ELR (cell line): Measurements from ENCODE around the gene DBH.
"Not testable (repeated sequence)": the region's sequence is repeated elsewhere in the genome, so short reads cannot be mapped to it uniquely, and the experiment has no call there.

Experiments
- DNase-seq: peaks from one replicate; pipeline ENCODE4 v3.0.0-alpha.2; 2015; ENCODE audit warnings: low read depth

The DBH gene

DNA sequence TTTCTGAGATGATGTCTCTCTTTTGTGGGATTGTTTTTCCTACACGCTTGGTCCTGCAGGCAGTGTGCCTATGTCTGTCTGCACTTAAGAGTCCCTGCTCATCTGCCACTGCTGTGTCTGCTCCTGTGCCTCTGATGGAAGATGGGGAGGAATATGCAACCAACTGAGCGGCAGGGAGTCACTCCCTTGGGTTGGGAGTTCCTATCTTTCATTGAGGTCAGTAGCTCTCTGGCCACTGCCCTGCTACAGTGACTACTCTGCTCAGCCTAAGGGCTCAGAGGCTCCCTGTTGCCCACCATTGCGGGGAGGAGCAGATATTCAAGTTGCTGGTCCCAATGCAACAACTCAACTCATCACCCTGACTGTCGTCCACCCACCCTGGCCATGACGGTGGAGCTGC is 13.6 kb upstream of the DBH start:
- no peak for DNase-seq

DNA sequence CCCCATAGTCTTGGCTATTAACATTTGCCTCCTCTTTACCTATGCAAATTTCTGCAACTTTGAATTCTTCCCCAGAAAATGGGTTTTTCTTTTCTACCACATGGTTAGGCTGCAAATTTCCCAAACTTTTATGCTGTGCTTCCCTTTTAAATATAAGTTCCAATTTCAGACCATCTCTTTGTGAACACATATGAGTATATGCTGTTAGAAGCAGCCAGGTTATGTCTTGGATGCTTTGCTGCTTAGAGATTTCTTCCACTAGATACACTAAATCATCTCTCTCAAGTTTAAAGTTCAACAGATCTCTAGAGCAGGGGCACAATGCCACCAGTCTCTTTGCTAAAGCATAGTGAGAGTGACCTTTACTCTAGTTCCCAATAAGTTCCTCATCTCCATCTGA is 10.2 kb upstream of the DBH start:
- DNase-seq: not testable (repeated sequence)

GRCh38 chr9:133627341-133627740 is 8.8 kb upstream of the DBH start:
- no peak for DNase-seq

GRCh38 chr9:133628766-133629165 is 7.4 kb upstream of the DBH start:
- no peak for DNase-seq

DNA sequence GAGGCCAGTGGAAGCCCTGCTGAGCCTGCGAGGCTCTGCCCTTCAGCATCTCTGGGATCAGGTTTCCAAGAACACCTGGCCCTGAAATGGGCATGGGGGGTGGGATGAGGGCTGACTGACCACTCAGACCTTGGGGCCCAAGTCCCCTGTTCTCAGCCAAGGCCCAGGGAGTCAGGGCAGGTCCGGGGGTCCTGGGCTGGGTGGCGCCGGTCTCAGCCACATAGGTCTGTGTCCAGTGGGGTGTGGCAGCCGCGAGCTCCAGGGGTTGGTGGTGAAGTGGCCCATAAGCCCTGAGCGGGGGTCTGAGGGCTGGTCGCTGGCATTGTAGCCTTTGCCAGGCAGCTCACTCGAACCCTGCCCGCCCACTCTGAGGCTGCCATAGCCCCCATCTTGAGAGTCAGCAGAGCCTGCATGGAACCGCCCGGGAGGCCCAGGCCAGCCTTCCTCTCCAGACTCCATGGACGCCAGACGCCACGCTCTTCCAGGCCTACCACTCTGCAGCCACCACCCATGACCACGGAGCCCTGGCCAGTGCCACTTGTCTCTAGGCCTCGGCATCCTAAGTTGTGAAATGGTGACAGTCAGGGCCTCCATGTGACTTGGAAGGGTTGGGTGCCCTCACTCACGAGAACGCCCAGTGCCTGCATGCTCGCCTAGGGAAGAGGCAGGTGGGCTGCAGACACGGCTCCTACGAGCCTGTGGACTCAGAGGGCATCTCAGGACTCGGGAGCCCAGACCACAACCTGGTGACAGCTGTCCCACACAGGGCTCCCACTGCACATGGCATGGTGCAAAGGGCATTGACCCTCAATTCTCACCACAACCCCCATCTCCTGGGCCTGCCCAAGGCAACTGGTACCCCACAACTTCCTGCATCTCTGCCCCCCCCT is 6.7 kb upstream of the DBH start:
- no peak for DNase-seq

DNA sequence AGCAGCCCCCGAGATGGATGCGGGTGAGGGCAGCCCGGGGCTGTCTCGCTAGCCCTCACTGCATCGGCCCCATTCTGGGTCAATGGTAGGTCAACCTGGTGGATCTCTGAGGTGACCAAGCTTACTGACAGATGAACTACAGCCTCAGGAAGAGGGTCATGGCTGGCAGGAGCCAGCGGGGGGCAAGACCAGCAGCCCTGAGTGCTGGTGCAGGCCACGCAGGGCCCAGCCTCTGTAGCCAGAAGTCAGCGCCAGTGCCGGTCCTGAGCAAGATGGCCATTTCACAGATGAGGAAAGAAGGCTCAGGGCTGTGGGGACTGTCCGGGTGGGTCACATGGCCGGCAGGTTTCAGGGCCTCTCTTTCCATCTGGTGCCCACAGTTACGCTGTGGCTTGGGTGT is 5.1 kb upstream of the DBH start:
- DNase-seq: no peak

DNA sequence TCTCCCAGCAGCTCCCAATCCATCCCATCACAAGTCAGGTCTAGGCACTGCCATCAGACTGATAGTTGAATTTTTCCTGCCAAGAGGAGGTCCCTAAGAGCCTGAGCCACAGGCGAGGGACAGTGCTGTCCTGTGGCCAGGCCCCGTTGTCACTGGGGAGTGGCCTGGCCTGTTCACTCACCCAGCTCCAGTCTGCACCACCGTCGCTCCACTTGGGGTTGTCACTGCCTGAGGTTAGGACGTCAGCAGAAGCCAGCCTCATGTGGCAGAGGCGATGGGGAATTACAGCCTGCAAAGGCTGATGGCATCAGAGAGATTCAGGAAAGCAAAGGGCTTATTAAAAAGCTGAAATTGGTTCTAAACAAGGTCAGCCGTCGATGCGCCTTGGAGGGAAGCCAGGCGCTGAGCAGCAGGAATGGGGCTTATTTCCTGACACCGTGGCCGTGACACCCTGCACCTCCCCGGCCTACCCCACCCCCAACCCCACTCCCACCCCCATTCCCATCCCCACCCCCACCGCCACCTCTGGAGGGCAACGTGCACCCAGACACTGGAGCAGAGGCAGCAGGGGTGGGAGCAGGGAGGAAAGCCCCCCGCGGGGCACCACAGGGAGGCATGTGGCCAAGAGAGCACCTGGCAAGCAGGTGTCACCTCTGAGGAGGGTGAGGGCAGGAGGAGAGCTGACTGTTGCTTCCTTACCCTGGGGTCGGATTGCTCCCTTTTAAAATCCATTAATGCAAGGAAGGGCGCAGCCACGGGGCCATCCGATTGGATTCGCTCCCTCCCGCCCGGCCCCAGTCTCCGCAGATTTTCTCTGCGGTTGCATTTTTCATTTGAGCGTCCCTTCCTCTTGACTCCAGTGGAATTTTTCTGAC is 3.1 kb upstream of the DBH start:
- DNase-seq: no peak

GRCh38 chr9:133633681-133634080 is 2.5 kb upstream of the DBH start:
- DNase-seq: no peak

GRCh38 chr9:133634081-133634691 is 2.0 kb upstream of the DBH start:
- no peak for DNase-seq

DNA sequence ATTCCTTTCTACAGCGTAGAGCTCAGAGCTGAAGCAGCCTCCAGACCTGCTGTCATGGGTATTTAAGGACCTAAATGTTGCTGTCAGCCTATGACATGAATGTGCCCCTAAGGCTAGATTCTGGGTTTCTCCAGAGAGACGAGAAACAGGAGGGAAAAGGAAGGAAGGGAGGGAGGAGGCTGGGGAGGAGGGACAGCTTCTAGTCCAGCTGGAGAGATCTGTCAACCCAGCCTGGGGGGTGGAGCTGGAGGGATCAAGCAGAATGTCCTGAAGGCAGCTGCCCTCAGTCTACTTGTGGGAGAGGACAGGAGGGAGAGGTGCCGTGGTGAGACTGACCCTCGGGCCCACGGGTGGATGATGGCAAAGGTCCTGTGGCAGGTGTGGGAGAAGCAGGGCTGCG is 1.1 kb upstream of the DBH start:
- no peak for DNase-seq

- DNase-seq: no peak
Observed at GRCh38 chr9:133636902-133637301, 739 bp downstream of the DBH start.

- no peak for DNase-seq
Observed at GRCh38 chr9:133637451-133638055, 1.4 kb downstream of the DBH start.

- DNase-seq: no peak
Observed at GRCh38 chr9:133638076-133638475, 1.9 kb downstream of the DBH start.

GRCh38 chr9:133638711-133639110 is 2.5 kb downstream of the DBH start:
- DNase-seq: no peak

GRCh38 chr9:133639613-133640012 is 3.5 kb downstream of the DBH start:
- DNase-seq: no peak

GRCh38 chr9:133640160-133640559 is 4.0 kb downstream of the DBH start:
- no peak for DNase-seq

DNA sequence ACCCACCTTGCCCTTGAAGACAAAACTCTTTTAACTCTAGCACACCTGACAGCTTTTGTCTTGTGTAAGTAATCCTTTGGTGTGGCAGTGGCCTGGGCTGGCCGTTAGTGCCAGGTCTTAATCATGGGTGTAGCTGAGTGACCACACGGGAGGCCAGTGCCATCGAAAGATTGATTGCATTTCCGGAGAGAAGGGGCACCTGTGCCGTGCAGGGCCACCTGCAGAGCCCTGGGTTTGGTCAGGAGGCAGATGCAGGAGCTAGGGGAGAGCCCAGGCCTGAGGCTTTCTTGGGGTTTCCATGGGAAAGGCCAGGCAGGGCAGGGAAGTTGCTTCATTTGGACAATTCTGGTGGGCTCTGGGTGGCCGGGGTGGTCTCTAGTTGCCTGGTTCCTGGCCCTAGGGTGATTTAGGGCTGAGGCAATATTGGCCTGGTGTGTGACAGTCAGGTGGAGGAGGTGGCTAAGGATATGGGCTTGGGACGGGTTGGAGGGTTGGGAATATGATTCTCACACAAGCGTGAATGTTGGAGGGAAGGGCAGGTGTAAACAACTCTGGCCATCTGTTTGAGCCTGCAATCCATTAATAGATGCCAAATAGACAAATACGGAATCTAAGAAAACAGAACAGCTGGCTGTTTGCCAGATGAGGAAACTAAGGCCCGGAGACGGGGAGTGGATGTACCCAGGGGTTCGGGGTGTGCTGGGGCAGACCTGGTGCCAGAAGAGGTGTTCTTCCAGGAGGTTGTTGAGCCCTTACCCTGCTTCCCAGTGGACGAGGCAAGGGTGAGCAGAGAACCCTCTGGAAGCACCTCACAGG is 4.6 kb downstream of the DBH start:
- no peak for DNase-seq

DNA sequence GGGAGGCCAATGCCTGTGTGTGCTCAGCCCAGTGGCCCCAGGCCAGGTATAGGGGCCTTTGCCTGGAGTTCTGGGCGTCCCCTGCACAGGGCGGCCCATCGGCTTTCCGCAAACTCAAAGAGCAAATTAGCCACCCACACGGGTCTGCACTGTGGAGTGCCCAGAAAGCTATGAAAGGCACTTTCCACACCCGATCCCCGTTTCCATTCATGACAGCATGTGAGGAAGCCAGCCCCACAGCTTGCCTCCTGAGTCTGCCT is 5.2 kb downstream of the DBH start:
- no peak for DNase-seq

DNA sequence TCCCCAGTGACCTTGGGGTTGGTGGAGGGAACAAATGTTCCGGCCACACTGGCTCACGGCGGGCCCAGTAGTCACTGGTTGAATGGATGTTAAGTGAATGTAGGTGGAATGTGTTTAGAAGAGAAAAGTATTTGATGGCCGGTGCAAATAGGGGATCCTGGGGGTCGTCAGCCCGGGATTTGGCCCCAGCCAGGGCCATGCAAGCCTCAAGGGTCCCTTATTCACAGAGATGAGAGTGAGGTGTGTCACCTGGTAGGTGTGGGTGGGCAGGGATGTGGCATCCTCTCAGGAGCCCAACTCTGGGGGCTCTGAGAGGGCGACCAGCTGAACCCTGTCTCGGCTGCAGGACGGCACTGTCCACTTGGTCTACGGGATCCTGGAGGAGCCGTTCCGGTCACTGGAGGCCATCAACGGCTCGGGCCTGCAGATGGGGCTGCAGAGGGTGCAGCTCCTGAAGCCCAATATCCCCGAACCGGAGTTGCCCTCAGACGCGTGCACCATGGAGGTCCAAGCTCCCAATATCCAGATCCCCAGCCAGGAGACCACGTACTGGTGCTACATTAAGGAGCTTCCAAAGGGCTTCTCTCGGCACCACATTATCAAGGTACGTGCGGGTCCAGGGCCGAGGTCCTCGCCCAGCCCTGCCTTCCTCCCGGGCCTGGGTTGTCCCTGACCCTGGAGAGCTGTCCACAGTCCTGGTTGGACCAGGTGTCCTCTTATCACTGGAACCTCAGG is 5.9 kb downstream of the DBH start:
- DNase-seq: no peak

- DNase-seq: no peak
Observed at GRCh38 chr9:133642708-133643361, 6.7 kb downstream of the DBH start.

DNA sequence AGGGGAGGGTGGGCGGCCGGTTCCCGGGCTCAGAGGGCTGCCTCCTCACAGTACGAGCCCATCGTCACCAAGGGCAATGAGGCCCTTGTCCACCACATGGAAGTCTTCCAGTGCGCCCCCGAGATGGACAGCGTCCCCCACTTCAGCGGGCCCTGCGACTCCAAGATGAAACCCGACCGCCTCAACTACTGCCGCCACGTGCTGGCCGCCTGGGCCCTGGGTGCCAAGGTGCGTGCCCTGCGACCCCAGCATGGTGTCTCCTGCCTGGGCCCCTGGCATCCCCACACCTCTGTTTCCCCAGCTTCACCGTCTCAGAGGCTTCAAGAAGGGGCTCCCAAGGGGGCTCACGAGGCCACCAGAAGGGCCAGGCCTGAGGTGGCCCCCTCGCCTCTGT is 7.2 kb downstream of the DBH start:
- DNase-seq: no peak
